Sciatic nerve (tissue), 2 donors: Measurements from ENCODE around the gene LY86. TPM values are rescaled to one million over a fixed set of nuclear protein-coding genes. Genes with fewer than 3 reads are reported as not detected.
A peak's percentile ranks its signal among the peaks of the same experiment; 100 is the strongest.
"Not testable (repeated sequence)": the region's sequence is repeated elsewhere in the genome, so short reads cannot be mapped to it uniquely, and the experiment has no call there.

ENCODE experiments used
- ATAC-seq: fragments of 200-7000 bp; cut with Tn5 transposase; one replicate; pipeline ENCODE4 v1.9.1; 2020; ENCODE audit warnings: mild to moderate bottlenecking, moderate library complexity
- DNase-seq: peaks from one replicate; pipeline ENCODE4 v3.0.0-alpha.2; 2020; ENCODE audit warnings: low spot score
- intact Hi-C: fragments of 100-400 bp; cut with DNase I; formaldehyde crosslinking; loops from one replicate; pipeline ENCODE4 v1.14.2; 2022
- total RNA-seq: library from RNA; stranded (reverse); fragmentation: NEBNext Ultra II Directional; extraction: Animal tissue kit (Norgen Biotek cat#: 25700); gene quantifications from one replicate; pipeline ENCODE4 v1.2.1, GENCODE V29; 2021
- donor health status: DM: no; HTN: no; CAD: no.
- donor health status: DM: no; HTN: no; CAD: no.

LY86 gene
- total RNA-seq, 1 donor from 2014 or later = 4.1 TPM

- no peak for DNase-seq
- no peak for ATAC-seq
- intact Hi-C loops = no loop called here
Measured at GRCh38 chr6:6663421-6664135, 75.1 kb downstream of the LY86 start.

- intact Hi-C loops = no loop called here
- ATAC-seq (no peak), DNase-seq (no peak)
Measured at GRCh38 chr6:6665555-6666243, 77.2 kb downstream of the LY86 start.

- DNase-seq, intact Hi-C loops: not testable (repeated sequence)
Measured at GRCh38 chr6:6670150-6670549, 81.6 kb downstream of the LY86 start.

GRCh38 chr6:6674872-6675271, 86.4 kb downstream of the LY86 start:
- DNase-seq (no peak), ATAC-seq (no peak)
- intact Hi-C loops = no loop called here

More at GRCh38 chr6:6670150-6670549, 81.6 kb downstream of the LY86 start:
- ATAC-seq = not testable (repeated sequence)

- intact Hi-C loops = no loop called here
- ATAC-seq = peak; percentile 89
- peak; percentile 89 for DNase-seq
Measured at GRCh38 chr6:6676910-6677441, 88.5 kb downstream of the LY86 start.

- ATAC-seq (no peak), DNase-seq (no peak)
- intact Hi-C loops = no loop called here
Measured at GRCh38 chr6:6678185-6678671, 89.7 kb downstream of the LY86 start.

- intact Hi-C loops = no loop called here
- ATAC-seq = peak; percentile 23
- no peak for DNase-seq
Measured at GRCh38 chr6:6678811-6679210, 90.3 kb downstream of the LY86 start.

- ATAC-seq (no peak), DNase-seq (no peak)
- intact Hi-C loops = no loop called here
Measured at GRCh38 chr6:6679633-6680032, 91.1 kb downstream of the LY86 start.

GRCh38 chr6:6680526-6680925, 92.0 kb downstream of the LY86 start:
- DNase-seq (no peak), ATAC-seq (no peak)
- intact Hi-C loops = no loop called here

- no peak for ATAC-seq
- intact Hi-C loops = no loop called here
- DNase-seq = no peak
Measured at GRCh38 chr6:6681075-6681849, 92.7 kb downstream of the LY86 start.

- no peak for DNase-seq
- ATAC-seq = no peak
- intact Hi-C loops = no loop called here
Measured at GRCh38 chr6:6682225-6682624, 93.7 kb downstream of the LY86 start.

- intact Hi-C loops = no loop called here
Measured at GRCh38 chr6:6683969-6684833, 95.7 kb downstream of the LY86 start.

GRCh38 chr6:6685249-6686040, 96.9 kb downstream of the LY86 start:
- ATAC-seq (no peak), DNase-seq (no peak)
- intact Hi-C loops = no loop called here

More at GRCh38 chr6:6683969-6684833, 95.7 kb downstream of the LY86 start:
- ATAC-seq (no peak), DNase-seq (no peak)

- intact Hi-C loops = no loop called here
- ATAC-seq (no peak), DNase-seq (no peak)
Measured at GRCh38 chr6:6686176-6686575, 97.7 kb downstream of the LY86 start.

GRCh38 chr6:6686748-6687601, 98.5 kb downstream of the LY86 start:
- DNase-seq (peak; percentile 90), ATAC-seq (peak; percentile 91)
- intact Hi-C loops = no loop called here

- no peak for DNase-seq
- ATAC-seq = no peak
- intact Hi-C loops = no loop called here
Measured at GRCh38 chr6:6688283-6688682, 99.8 kb downstream of the LY86 start.

- intact Hi-C loops = no loop called here
- no peak for DNase-seq
- ATAC-seq = no peak
Measured at GRCh38 chr6:6688951-6689350, 100.4 kb downstream of the LY86 start.
